Chondrocyte (in vitro differentiated cells): ENCODE measurements around the gene RNF144A. TPM values are rescaled to one million over a fixed set of nuclear protein-coding genes. Genes with fewer than 3 reads are reported as not detected.

Experiments used
- DNase-seq: peaks from one replicate; pipeline ENCODE4 v3.0.0; 2021; ENCODE audit warnings: mixed read lengths, low spot score
- H3K27ac Mint-ChIP-seq: one replicate; pipeline ENCODE4 v1.8.0; 2021; ENCODE audit warnings: mild to moderate bottlenecking, moderate library complexity, mixed read lengths; ENCODE audit not compliant: unreplicated experiment
- H3K27me3 Mint-ChIP-seq: 2 replicates; pipeline ENCODE4 v1.8.0; 2021; ENCODE audit warnings: low read depth, mixed read lengths
- H3K36me3 Mint-ChIP-seq: 2 replicates; pipeline ENCODE4 v1.8.0; 2021; ENCODE audit warnings: low read depth, mixed read lengths
- H3K4me1 Mint-ChIP-seq: 2 replicates; pipeline ENCODE4 v1.8.0; 2021; ENCODE audit warnings: low read depth, mild to moderate bottlenecking, mixed read lengths
- H3K4me3 Mint-ChIP-seq: one replicate; pipeline ENCODE4 v1.8.0; 2021; ENCODE audit warnings: mild to moderate bottlenecking, moderate library complexity, mixed read lengths; ENCODE audit not compliant: unreplicated experiment
- H3K9me3 Mint-ChIP-seq: 2 replicates; pipeline ENCODE4 v1.8.0; 2021; ENCODE audit warnings: low read depth, mixed read lengths
- CTCF ChIP-seq: fragments of 200-600 bp; sonication (generic); IDR thresholded peaks from 2 replicates; pipeline ENCODE4 v1.5.0; 2021; ENCODE audit warnings: antibody characterized with exemption, mild to moderate bottlenecking, moderate library complexity
- total RNA-seq: library from RNA; stranded (reverse); gene quantifications from 3 replicates; pipeline ENCODE4 v1.2.1, GENCODE V29; 2021

The RNF144A gene
- total RNA-seq, 1 donor from 2014 or later: 10.9 TPM

GRCh38 chr2:6986301-6986911 lies 69.2 kb downstream of the RNF144A start:
- H3K27ac Mint-ChIP-seq: no peak overlapping the region
- H3K27me3 Mint-ChIP-seq: no peaks in the 10 kb centered on the region
- H3K4me3 Mint-ChIP-seq: no peak overlapping the region
- H3K9me3 Mint-ChIP-seq: peaks cover 6% of the 10 kb centered on the region
- DNase-seq: no peak
- H3K36me3 Mint-ChIP-seq: no peaks in the 10 kb centered on the region
- H3K4me1 Mint-ChIP-seq: peaks cover 19% of the 10 kb centered on the region
- TF ChIP-seq CTCF: no peak

- Mint-ChIP-seq H3K4me3 (no peak overlapping the region), H3K4me1 (peaks cover 19% of the 10 kb centered on the region), H3K27me3 (no peaks in the 10 kb centered on the region), H3K27ac (no peak overlapping the region), H3K36me3 (no peaks in the 10 kb centered on the region), H3K9me3 (peaks cover 6% of the 10 kb centered on the region)
- no peak for DNase-seq
- TF ChIP-seq CTCF: no peak
These were observed 69.7 kb downstream of the RNF144A start for GRCh38 chr2:6986912-6987361.

GRCh38 chr2:6990871-6991270 lies 73.7 kb downstream of the RNF144A start:
- H3K9me3 Mint-ChIP-seq: peaks cover 6% of the 10 kb centered on the region
- no peaks in the 10 kb centered on the region for H3K27me3 Mint-ChIP-seq
- peaks cover 11% of the 10 kb centered on the region for H3K4me1 Mint-ChIP-seq
- DNase-seq: no peak
- no peaks in the 10 kb centered on the region for H3K36me3 Mint-ChIP-seq
- no peak overlapping the region for H3K27ac Mint-ChIP-seq
- H3K4me3 Mint-ChIP-seq: no peak overlapping the region
- TF ChIP-seq CTCF: no peak

- no peak overlapping the region for H3K27ac Mint-ChIP-seq
- H3K9me3 Mint-ChIP-seq: peaks cover 6% of the 10 kb centered on the region
- H3K27me3 Mint-ChIP-seq: no peaks in the 10 kb centered on the region
- no peak overlapping the region for H3K4me3 Mint-ChIP-seq
- H3K4me1 Mint-ChIP-seq: no peaks in the 10 kb centered on the region
- DNase-seq: no peak
- TF ChIP-seq CTCF: no peak
- no peaks in the 10 kb centered on the region for H3K36me3 Mint-ChIP-seq
These were observed 75.6 kb downstream of the RNF144A start for GRCh38 chr2:6992794-6993228.

GRCh38 chr2:6993229-6993640 lies 76.0 kb downstream of the RNF144A start:
- no peaks in the 10 kb centered on the region for H3K27me3 Mint-ChIP-seq
- no peak overlapping the region for H3K4me3 Mint-ChIP-seq
- H3K27ac Mint-ChIP-seq: no peak overlapping the region
- no peak for TF ChIP-seq CTCF
- H3K36me3 Mint-ChIP-seq: no peaks in the 10 kb centered on the region
- DNase-seq: no peak
- H3K9me3 Mint-ChIP-seq: peaks cover 6% of the 10 kb centered on the region
- no peaks in the 10 kb centered on the region for H3K4me1 Mint-ChIP-seq
